ENCODE results near the gene FRMD3.

FRMD3 gene

DNA sequence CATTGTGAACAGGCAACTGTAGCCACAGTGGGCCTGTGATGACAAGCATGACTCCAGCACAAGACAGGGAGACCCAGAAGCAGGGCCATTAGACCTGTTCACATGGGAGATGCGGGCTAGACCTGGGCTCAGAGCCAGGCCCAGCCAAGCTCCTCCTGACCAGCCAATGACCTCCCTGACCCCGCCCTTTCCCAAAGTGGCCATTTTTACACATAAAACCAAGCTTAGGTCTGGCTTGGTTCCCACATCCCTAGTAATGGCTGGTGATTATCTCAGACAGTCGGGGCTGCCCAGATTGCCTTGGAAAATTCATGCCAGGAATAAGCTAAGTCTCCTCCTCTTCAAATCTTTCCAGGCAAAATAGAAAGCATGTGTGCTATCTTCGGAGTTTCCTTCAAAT is 94.1 kb downstream of the FRMD3 start:
- Histone ChIP-seq H3K9ac (ENCODE audit: low read length) (no peak overlapping the region), H3K4me1 (ENCODE audit: control insufficient read depth, insufficient read depth, low read length) (peaks cover 2% of the 10 kb centered on the region), H3K27me3 (ENCODE audit: control insufficient read depth, insufficient read depth, low read length) (no peaks in the 10 kb centered on the region), H3K27ac (ENCODE audit: low read depth, low read length) (no peak overlapping the region), H3K36me3 (ENCODE audit: control insufficient read depth, insufficient read depth, low read length) (no peaks in the 10 kb centered on the region), H3K4me3 (ENCODE audit: low read length) (no peak overlapping the region)

DNA sequence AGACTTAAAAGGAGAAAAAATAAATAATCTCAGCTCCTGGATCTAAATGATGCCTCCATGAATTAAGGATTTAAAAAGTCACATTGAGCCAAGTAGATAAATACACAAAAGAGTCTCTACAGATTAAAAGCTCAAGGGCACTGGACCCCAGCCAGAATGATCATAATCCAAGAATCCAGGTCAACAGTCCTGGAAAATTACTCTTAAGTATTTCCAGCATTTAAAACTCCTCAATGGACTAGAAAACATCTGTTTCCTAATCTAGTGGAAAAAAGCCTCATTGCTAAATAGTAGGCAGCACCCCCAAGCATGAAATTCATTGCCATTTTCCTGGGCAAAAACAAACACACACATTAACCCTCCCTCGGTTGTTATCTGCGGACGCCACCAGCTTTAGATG is 96.8 kb downstream of the FRMD3 start:
- Histone ChIP-seq H3K4me1 (ENCODE audit: control insufficient read depth, insufficient read depth, low read length) (peaks cover 2% of the 10 kb centered on the region), H3K36me3 (ENCODE audit: control insufficient read depth, insufficient read depth, low read length) (no peaks in the 10 kb centered on the region), H3K27ac (ENCODE audit: low read depth, low read length) (no peak overlapping the region), H3K9ac (ENCODE audit: low read length) (no peak overlapping the region), H3K4me3 (ENCODE audit: low read length) (no peak overlapping the region), H3K27me3 (ENCODE audit: control insufficient read depth, insufficient read depth, low read length) (no peaks in the 10 kb centered on the region)

DNA sequence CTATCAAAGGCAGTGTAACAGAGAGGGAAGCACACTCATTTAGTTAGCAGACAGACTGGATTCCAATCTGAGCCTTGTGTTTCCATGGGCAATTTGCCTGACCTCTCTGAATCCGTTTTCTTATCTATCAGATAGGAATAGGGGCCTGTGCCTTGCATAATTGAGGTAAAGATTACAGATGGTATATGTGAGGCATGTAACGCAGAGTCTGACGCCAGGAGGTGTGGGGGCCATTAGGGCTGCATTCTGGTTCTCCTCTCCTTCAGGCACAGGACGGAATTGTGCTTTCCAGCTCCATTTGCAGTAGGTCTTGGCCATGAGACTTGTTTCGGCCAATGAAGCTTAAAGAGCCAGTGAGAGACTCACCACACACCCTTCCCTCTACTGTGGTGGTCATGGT is 97.6 kb downstream of the FRMD3 start:
- Histone ChIP-seq H3K4me3 (ENCODE audit: low read length) (no peak overlapping the region), H3K36me3 (ENCODE audit: control insufficient read depth, insufficient read depth, low read length) (no peaks in the 10 kb centered on the region), H3K27ac (ENCODE audit: low read depth, low read length) (no peak overlapping the region), H3K27me3 (ENCODE audit: control insufficient read depth, insufficient read depth, low read length) (no peaks in the 10 kb centered on the region), H3K9ac (ENCODE audit: low read length) (no peak overlapping the region), H3K4me1 (ENCODE audit: control insufficient read depth, insufficient read depth, low read length) (peaks cover 2% of the 10 kb centered on the region)

DNA sequence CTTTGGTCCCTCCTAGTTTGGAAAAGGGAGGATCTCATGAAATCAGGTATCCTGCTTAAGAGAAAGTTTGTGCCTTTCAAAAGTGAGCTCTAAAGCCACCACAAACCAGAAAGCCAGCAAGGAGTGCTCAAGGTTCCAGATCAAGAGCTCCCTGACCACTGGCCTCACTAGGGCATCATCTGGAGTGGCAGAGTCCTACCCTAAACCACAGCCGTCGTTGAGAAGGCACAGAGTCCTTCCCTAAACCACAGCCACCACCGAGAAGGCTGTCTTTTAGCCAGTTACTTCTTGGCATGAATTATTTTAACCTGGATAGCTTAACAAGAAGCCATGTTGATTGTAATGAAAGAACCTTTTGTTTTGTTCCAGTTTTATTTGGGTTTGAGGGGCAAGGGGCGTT is 102.9 kb downstream of the FRMD3 start:
- H3K36me3 ChIP-seq (ENCODE audit: control insufficient read depth, insufficient read depth, low read length) = no peaks in the 10 kb centered on the region
- no peaks in the 10 kb centered on the region for H3K27me3 ChIP-seq (ENCODE audit: control insufficient read depth, insufficient read depth, low read length)
- no peak overlapping the region for H3K4me3 ChIP-seq (ENCODE audit: low read length)
- H3K4me1 ChIP-seq (ENCODE audit: control insufficient read depth, insufficient read depth, low read length) = peaks cover 6% of the 10 kb centered on the region
- no peak overlapping the region for H3K27ac ChIP-seq (ENCODE audit: low read depth, low read length)
- H3K9ac ChIP-seq (ENCODE audit: low read length) = no peak overlapping the region

DNA sequence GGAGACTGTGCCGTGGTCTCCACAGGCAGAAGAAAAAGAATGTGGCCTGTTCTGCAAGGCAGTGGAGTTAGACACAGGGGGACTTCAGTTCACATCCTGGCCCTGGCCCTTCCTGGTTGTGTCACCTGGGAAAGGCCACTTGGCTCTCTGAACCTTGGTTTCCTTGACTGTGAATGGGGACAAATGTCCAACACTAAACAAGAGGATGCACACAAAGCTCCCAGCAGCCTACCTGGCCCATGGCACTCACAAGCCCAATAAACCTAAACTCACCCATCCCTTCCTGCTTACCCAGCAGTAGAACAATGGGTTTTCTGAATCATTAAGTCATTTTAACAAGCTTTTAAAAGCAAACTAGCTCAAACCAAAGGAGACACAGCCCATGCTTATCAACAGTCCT is 103.9 kb downstream of the FRMD3 start:
- peaks cover 6% of the 10 kb centered on the region for H3K4me1 ChIP-seq (ENCODE audit: control insufficient read depth, insufficient read depth, low read length)
- no peak overlapping the region for H3K27ac ChIP-seq (ENCODE audit: low read depth, low read length)

DNA sequence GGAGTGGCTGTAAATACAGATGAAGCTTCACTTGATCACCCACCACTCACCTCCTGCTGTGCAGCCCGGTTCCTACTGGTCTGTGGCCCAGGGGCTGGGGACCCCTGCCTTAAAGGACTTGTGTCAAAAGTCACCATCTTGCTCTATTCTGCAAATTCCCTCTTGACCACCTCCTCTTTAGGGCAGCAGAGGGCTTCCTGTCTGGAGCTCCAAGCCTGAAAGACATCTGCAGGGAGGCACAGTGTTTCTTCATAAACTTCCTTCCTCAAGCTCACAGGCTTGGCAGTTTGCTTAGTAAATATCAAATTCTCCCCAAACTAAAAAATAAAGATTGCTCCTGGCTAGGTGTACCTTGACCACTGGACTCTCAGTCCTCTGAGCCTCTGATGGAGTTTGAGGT is 104.4 kb downstream of the FRMD3 start:
- no peaks in the 10 kb centered on the region for H3K36me3 ChIP-seq (ENCODE audit: control insufficient read depth, insufficient read depth, low read length)
- H3K4me3 ChIP-seq (ENCODE audit: low read length) = no peak overlapping the region
- peaks cover 6% of the 10 kb centered on the region for H3K4me1 ChIP-seq (ENCODE audit: control insufficient read depth, insufficient read depth, low read length)
- H3K27ac ChIP-seq (ENCODE audit: low read depth, low read length) = no peak overlapping the region
- no peaks in the 10 kb centered on the region for H3K27me3 ChIP-seq (ENCODE audit: control insufficient read depth, insufficient read depth, low read length)
- no peak overlapping the region for H3K9ac ChIP-seq (ENCODE audit: low read length)

More for the DNA sequence above, 103.9 kb downstream of the FRMD3 start:
- no peak overlapping the region for H3K4me3 ChIP-seq (ENCODE audit: low read length)
- H3K36me3 ChIP-seq (ENCODE audit: control insufficient read depth, insufficient read depth, low read length) = no peaks in the 10 kb centered on the region
- no peaks in the 10 kb centered on the region for H3K27me3 ChIP-seq (ENCODE audit: control insufficient read depth, insufficient read depth, low read length)
- H3K9ac ChIP-seq (ENCODE audit: low read length) = no peak overlapping the region

DNA sequence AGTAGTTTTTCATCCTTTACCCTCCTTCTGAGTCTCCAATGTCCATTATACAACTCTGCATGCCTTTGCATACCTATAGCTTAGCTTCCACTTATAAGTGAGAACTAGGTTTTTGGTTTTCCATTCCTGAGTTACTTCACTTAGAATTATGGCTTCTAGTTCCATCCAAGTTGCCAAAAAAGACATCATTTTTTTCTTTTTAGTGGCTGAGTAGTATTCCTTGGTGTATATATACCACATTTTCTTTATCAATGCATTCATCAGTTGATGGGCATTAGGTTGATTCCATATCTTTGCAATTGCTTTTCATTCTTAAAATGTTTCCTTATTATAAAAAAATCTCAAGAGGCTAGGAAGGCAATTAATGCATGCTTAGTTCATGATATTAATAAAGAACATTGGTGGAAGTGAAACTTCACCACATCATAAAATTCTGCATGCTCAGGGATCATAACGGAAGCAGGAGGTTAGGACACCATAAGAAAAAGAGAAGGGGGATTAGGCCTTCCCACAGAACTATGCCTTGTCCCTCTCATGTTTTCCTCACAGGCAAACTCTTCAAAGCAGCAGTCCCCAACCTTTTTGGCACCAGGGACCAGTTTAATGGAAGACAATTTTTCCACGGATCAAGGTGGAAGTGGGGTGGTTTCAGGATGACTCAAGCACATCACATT is 105.2 kb downstream of the FRMD3 start:
- no peak overlapping the region for H3K9ac ChIP-seq (ENCODE audit: low read length)
- H3K4me1 ChIP-seq (ENCODE audit: control insufficient read depth, insufficient read depth, low read length) = peaks cover 6% of the 10 kb centered on the region
- no peaks in the 10 kb centered on the region for H3K36me3 ChIP-seq (ENCODE audit: control insufficient read depth, insufficient read depth, low read length)
- H3K4me3 ChIP-seq (ENCODE audit: low read length) = no peak overlapping the region
- H3K27ac ChIP-seq (ENCODE audit: low read depth, low read length) = no peak overlapping the region
- H3K27me3 ChIP-seq (ENCODE audit: control insufficient read depth, insufficient read depth, low read length) = no peaks in the 10 kb centered on the region

DNA sequence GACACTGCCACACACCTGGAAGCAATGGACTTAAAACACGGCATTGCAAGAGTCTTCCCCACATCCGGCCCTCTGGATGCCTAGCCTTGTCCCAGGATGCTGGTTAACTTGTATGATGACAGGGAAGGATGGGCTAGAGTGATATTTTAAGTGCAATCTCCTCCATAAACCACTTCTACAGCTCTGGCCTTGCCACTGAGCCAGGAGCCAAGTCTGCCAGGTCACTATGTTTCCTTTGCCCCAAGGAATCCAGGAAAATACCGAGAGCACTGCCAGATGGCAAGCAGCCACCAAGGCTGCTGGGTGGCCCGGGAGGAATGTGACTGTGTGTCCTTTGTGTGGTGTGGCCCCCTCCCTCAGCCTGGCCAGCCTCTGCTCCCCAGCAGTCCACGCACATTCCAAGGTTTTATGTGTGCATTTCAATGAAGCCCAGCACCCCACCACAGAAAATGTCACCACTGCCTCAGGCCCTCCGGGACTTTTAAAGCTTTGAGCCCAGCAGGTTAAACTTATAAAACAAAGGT is 106.0 kb downstream of the FRMD3 start:
- Histone ChIP-seq H3K27ac (ENCODE audit: low read depth, low read length) (no peak overlapping the region), H3K36me3 (ENCODE audit: control insufficient read depth, insufficient read depth, low read length) (no peaks in the 10 kb centered on the region), H3K4me1 (ENCODE audit: control insufficient read depth, insufficient read depth, low read length) (peaks cover 6% of the 10 kb centered on the region), H3K9ac (ENCODE audit: low read length) (no peak overlapping the region), H3K4me3 (ENCODE audit: low read length) (no peak overlapping the region), H3K27me3 (ENCODE audit: control insufficient read depth, insufficient read depth, low read length) (no peaks in the 10 kb centered on the region)

DNA sequence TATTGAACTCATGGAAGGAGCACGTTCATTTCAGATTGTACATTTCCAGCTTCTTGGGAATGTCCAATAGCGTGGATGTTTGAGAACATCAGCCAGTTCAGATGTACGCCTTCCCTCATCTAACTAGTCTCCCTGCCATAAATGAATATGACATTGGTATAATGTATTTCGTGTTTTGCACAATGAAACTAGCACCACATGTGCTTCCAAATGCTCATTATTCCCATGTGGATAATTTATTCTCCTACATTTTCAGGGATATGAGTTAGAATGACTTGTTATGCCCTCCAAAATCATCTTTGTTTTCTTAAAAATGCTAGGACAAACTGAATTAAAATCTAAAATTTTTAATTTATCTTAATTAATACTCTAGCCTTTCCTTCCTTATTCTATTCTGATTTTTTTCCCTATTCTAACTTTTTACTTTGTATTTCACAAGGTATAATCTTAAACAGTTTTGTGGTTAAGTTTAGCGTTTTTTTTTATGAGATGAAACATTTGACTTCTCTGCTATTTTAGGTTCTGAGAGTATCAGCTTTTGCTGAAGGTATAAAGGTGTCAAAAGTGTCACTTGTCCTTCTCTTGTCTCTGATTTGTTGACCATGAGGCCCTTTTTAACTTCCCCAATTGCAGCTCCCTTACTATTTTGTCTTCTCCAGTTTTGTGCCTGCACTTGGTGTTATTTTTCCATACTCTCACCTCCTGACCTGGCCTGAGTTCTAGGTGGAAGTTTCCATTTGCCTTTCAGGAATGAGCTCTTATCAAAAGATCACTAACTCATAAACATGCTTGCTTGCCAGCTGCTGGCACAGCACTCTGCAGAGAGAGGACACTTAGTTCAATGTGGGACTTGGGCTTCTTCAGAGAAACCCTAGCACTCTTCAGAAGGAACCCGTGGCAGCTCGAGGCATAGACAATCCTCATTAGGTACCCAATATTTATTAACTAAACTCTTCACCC is 106.8 kb downstream of the FRMD3 start:
- Histone ChIP-seq H3K27ac (ENCODE audit: low read depth, low read length) (no peak overlapping the region), H3K4me1 (ENCODE audit: control insufficient read depth, insufficient read depth, low read length) (peaks cover 6% of the 10 kb centered on the region), H3K27me3 (ENCODE audit: control insufficient read depth, insufficient read depth, low read length) (no peaks in the 10 kb centered on the region), H3K9ac (ENCODE audit: low read length) (no peak overlapping the region), H3K36me3 (ENCODE audit: control insufficient read depth, insufficient read depth, low read length) (no peaks in the 10 kb centered on the region), H3K4me3 (ENCODE audit: low read length) (no peak overlapping the region)

DNA sequence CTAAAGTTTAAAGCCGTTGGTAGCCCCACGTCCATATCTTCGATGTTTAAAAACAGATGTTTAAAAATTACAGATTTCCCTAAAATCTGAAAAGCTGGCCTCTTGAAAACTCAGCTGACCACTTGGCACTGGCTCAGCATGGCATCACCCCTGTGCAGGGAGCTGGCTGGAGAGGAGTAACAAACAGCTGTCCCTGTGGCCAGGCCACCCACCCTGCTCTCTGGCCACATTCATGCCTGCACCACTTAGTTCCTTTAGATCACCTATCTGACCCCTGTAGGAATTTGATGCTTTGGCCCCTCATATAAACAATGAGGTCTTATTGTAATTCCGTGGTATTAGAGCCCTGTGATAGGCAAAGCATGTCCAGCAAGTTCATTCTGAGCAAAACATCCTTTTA is 107.5 kb downstream of the FRMD3 start:
- Histone ChIP-seq H3K9ac (ENCODE audit: low read length) (no peak overlapping the region), H3K27ac (ENCODE audit: low read depth, low read length) (no peak overlapping the region), H3K36me3 (ENCODE audit: control insufficient read depth, insufficient read depth, low read length) (no peaks in the 10 kb centered on the region), H3K27me3 (ENCODE audit: control insufficient read depth, insufficient read depth, low read length) (no peaks in the 10 kb centered on the region), H3K4me3 (ENCODE audit: low read length) (no peak overlapping the region), H3K4me1 (ENCODE audit: control insufficient read depth, insufficient read depth, low read length) (peaks cover 6% of the 10 kb centered on the region)

DNA sequence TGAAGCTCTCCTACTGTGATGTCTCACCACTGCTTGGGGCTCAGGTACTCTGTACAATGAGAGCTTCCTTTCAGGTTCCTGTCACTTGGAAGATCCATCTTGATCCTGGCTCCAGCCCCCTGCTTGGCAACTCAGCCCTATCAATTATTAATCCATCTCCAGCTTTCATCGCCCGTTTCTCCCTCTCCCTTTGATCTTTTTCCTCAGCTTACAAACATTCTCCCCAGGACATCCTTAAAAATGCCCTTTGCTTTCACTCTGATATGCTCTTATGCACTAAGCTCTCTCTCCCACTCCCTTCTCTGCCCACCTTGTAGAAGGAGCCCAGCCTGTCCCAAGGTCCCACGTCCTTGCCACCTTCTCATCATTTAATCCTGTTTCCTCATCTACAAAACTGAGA is 109.0 kb downstream of the FRMD3 start:
- no peak overlapping the region for H3K27ac ChIP-seq (ENCODE audit: low read depth, low read length)
- H3K27me3 ChIP-seq (ENCODE audit: control insufficient read depth, insufficient read depth, low read length) = no peaks in the 10 kb centered on the region

DNA sequence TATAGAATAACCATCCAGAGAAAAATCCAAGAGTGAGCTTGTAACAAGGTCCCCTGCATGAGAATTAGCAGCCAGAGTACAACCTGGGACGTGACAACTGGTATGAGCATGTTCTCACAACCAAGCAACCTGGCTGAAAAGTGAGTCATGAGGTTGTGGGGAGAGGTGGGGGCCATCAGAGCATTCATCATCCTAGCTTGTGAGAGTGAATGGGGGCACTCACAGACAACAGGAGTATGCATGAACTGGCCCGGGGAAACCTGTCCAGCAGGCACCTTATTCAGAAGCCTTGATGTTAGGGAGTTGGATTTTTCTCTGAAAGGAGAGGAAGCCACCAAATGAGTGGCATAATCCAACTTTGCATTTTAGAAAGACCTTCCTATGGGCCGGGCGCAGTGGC is 113.0 kb downstream of the FRMD3 start:
- Histone ChIP-seq H3K9ac (ENCODE audit: low read length) (no peak overlapping the region), H3K27ac (ENCODE audit: low read depth, low read length) (no peak overlapping the region), H3K27me3 (ENCODE audit: control insufficient read depth, insufficient read depth, low read length) (no peaks in the 10 kb centered on the region), H3K36me3 (ENCODE audit: control insufficient read depth, insufficient read depth, low read length) (no peaks in the 10 kb centered on the region), H3K4me1 (ENCODE audit: control insufficient read depth, insufficient read depth, low read length) (no peaks in the 10 kb centered on the region), H3K4me3 (ENCODE audit: low read length) (no peak overlapping the region)

More for the DNA sequence above, 109.0 kb downstream of the FRMD3 start:
- Histone ChIP-seq H3K9ac (ENCODE audit: low read length) (no peak overlapping the region), H3K4me3 (ENCODE audit: low read length) (no peak overlapping the region), H3K4me1 (ENCODE audit: control insufficient read depth, insufficient read depth, low read length) (peaks cover 6% of the 10 kb centered on the region), H3K36me3 (ENCODE audit: control insufficient read depth, insufficient read depth, low read length) (no peaks in the 10 kb centered on the region)

Data from rectal smooth muscle tissue (tissue), 1 donor.